ENCODE results near the gene MGAM2.

The MGAM2 gene

DNA sequence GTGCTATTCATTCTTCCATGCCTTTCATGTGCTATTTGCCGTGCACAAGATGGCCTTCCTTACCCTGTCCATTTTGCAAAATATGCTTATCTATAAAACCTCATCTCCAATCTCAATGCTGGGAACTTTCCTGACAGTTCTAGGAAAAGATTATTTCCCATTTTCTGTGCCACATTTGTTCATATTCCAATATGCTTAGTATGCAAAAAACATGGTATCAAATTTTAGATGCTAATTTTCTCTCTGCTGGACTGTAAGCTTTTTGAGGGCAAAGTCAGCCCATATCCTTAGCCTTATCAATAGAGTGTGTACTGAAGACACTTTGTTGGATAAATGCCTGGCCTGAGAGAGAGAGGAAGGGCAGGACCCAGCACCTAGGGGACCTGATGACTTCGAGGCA lies 39.4 kb downstream of the MGAM2 start:
- no peak overlapping the region for H3K9ac ChIP-seq (ENCODE audit: low read length)
- peaks cover 5% of the 10 kb centered on the region for H3K4me1 ChIP-seq (ENCODE audit: control insufficient read depth, low read depth, low read length)
- H3K36me3 ChIP-seq (ENCODE audit: control insufficient read depth, low read depth, low read length), result no peaks in the 10 kb centered on the region
- no peaks in the 10 kb centered on the region for H3K9me3 ChIP-seq (ENCODE audit: control insufficient read depth, low read depth, low read length)
- H3K4me3 ChIP-seq (ENCODE audit: low read length), result no peak overlapping the region
- no peak overlapping the region for H3K27ac ChIP-seq (ENCODE audit: low read length)
- H3K27me3 ChIP-seq (ENCODE audit: control insufficient read depth, insufficient read depth, low read length), result no peaks in the 10 kb centered on the region

GRCh38 chr7:142152076-142152475 lies 40.6 kb downstream of the MGAM2 start:
- no peak overlapping the region for H3K4me3 ChIP-seq (ENCODE audit: low read length)
- no peaks in the 10 kb centered on the region for H3K4me1 ChIP-seq (ENCODE audit: control insufficient read depth, low read depth, low read length)
- H3K27me3 ChIP-seq (ENCODE audit: control insufficient read depth, insufficient read depth, low read length), result no peaks in the 10 kb centered on the region
- H3K36me3 ChIP-seq (ENCODE audit: control insufficient read depth, low read depth, low read length), result no peaks in the 10 kb centered on the region
- H3K9ac ChIP-seq (ENCODE audit: low read length), result no peak overlapping the region
- H3K27ac ChIP-seq (ENCODE audit: low read length), result no peak overlapping the region
- H3K9me3 ChIP-seq (ENCODE audit: control insufficient read depth, low read depth, low read length), result no peaks in the 10 kb centered on the region

DNA sequence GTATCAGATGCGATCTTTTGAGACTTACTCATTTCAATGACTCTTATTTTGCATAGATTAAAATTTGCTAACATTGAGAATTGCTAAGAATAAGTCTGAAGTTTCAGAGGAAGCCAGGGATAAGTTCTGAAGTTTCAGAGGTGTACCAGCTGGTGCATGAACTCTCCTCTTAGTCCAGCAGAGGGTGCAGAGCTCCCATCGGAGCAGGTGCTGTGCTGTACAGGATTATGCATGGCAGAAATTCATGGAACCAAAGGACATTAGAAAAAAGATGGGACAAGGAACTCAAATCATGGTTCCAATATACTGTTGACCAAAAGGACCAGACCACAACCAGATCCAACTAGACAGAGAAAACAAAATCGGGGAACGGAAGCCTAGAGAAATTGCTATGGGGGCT lies 41.9 kb downstream of the MGAM2 start:
- H3K4me3 ChIP-seq (ENCODE audit: low read length), result no peak overlapping the region
- no peak overlapping the region for H3K9ac ChIP-seq (ENCODE audit: low read length)
- H3K36me3 ChIP-seq (ENCODE audit: control insufficient read depth, low read depth, low read length), result no peaks in the 10 kb centered on the region
- H3K4me1 ChIP-seq (ENCODE audit: control insufficient read depth, low read depth, low read length), result no peaks in the 10 kb centered on the region
- H3K27ac ChIP-seq (ENCODE audit: low read length), result no peak overlapping the region
- H3K27me3 ChIP-seq (ENCODE audit: control insufficient read depth, insufficient read depth, low read length), result no peaks in the 10 kb centered on the region
- no peaks in the 10 kb centered on the region for H3K9me3 ChIP-seq (ENCODE audit: control insufficient read depth, low read depth, low read length)

DNA sequence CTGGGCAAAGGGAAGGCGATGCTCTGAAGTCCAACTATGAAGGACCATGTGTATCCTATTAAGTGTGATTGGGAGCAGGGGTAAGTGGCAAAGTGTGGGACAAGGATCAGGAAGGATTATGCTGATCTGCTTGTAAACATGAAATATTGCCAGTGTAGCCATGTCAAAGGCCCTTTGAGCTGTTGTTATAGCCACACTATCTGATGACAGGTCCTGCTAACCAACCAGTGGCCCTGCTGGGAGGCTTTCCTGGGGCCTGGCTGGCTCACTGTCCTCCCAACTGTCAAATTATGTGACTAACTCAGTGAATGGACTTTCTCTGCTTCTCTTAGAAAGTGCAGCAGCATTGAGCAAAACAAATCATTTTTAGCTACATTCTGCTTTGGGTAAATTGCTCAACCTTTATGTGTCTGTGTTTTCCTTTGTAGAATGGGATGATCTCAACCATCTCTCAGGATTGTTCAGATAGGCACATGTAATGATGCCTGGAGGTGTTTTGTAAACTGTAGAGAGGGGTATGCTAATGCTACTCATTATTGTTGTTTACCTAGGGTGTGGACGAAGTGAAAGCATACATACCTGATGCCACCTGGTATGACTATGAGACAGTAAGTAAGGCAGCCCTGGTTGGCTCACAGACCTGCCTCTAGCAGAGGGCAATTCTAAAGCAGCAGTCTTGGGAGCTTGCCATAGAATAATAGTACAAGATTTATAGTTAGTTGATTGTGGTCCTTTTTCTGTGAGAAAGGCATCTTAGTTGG lies 47.4 kb downstream of the MGAM2 start:
- no peaks in the 10 kb centered on the region for H3K36me3 ChIP-seq (ENCODE audit: control insufficient read depth, low read depth, low read length)
- H3K9me3 ChIP-seq (ENCODE audit: control insufficient read depth, low read depth, low read length), result no peaks in the 10 kb centered on the region
- H3K27me3 ChIP-seq (ENCODE audit: control insufficient read depth, insufficient read depth, low read length), result no peaks in the 10 kb centered on the region
- H3K4me3 ChIP-seq (ENCODE audit: low read length), result no peak overlapping the region
- no peak overlapping the region for H3K27ac ChIP-seq (ENCODE audit: low read length)
- H3K9ac ChIP-seq (ENCODE audit: low read length), result no peak overlapping the region
- no peaks in the 10 kb centered on the region for H3K4me1 ChIP-seq (ENCODE audit: control insufficient read depth, low read depth, low read length)

- H3K9me3 ChIP-seq (ENCODE audit: control insufficient read depth, low read depth, low read length), result no peaks in the 10 kb centered on the region
- H3K27me3 ChIP-seq (ENCODE audit: control insufficient read depth, insufficient read depth, low read length), result no peaks in the 10 kb centered on the region
These were observed 50.4 kb downstream of the MGAM2 start for GRCh38 chr7:142161921-142162320.

GRCh38 chr7:142168746-142169145 lies 57.2 kb downstream of the MGAM2 start:
- no peaks in the 10 kb centered on the region for H3K9me3 ChIP-seq (ENCODE audit: control insufficient read depth, low read depth, low read length)
- H3K4me3 ChIP-seq (ENCODE audit: low read length), result no peak overlapping the region
- no peaks in the 10 kb centered on the region for H3K4me1 ChIP-seq (ENCODE audit: control insufficient read depth, low read depth, low read length)
- H3K9ac ChIP-seq (ENCODE audit: low read length), result no peak overlapping the region
- no peak overlapping the region for H3K27ac ChIP-seq (ENCODE audit: low read length)
- H3K27me3 ChIP-seq (ENCODE audit: control insufficient read depth, insufficient read depth, low read length), result no peaks in the 10 kb centered on the region
- H3K36me3 ChIP-seq (ENCODE audit: control insufficient read depth, low read depth, low read length), result no peaks in the 10 kb centered on the region

More at GRCh38 chr7:142161921-142162320, 50.4 kb downstream of the MGAM2 start:
- H3K4me3 ChIP-seq (ENCODE audit: low read length), result no peak overlapping the region
- H3K4me1 ChIP-seq (ENCODE audit: control insufficient read depth, low read depth, low read length), result no peaks in the 10 kb centered on the region
- H3K9ac ChIP-seq (ENCODE audit: low read length), result no peak overlapping the region
- H3K27ac ChIP-seq (ENCODE audit: low read length), result no peak overlapping the region
- no peaks in the 10 kb centered on the region for H3K36me3 ChIP-seq (ENCODE audit: control insufficient read depth, low read depth, low read length)

DNA sequence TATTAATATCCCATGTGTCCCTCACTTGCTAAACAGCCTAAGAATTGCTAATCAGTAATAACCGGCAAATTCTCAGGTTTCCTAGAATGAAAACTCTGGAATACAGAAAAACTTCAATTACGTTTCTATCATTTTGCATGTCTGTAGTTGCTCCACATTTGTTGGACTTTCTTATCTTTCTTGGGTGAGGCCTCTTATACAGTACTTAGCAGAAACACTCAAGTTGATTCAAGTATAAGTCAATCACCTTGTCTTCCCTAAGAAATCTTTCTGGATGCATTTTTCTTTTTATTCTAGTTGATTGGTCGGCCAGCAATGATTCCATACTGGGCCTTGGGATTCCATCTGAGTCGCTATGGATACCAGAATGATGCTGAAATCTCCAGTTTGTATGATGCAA lies 61.4 kb downstream of the MGAM2 start:
- Histone ChIP-seq H3K36me3 (ENCODE audit: control insufficient read depth, low read depth, low read length) (no peaks in the 10 kb centered on the region), H3K9me3 (ENCODE audit: control insufficient read depth, low read depth, low read length) (no peaks in the 10 kb centered on the region), H3K4me3 (ENCODE audit: low read length) (no peak overlapping the region), H3K9ac (ENCODE audit: low read length) (no peak overlapping the region), H3K27me3 (ENCODE audit: control insufficient read depth, insufficient read depth, low read length) (no peaks in the 10 kb centered on the region), H3K27ac (ENCODE audit: low read length) (no peak overlapping the region), H3K4me1 (ENCODE audit: control insufficient read depth, low read depth, low read length) (no peaks in the 10 kb centered on the region)

GRCh38 chr7:142174441-142174840 lies 62.9 kb downstream of the MGAM2 start:
- Histone ChIP-seq H3K9ac (ENCODE audit: low read length) (no peak overlapping the region), H3K27ac (ENCODE audit: low read length) (no peak overlapping the region), H3K9me3 (ENCODE audit: control insufficient read depth, low read depth, low read length) (no peaks in the 10 kb centered on the region), H3K27me3 (ENCODE audit: control insufficient read depth, insufficient read depth, low read length) (no peaks in the 10 kb centered on the region), H3K36me3 (ENCODE audit: control insufficient read depth, low read depth, low read length) (no peaks in the 10 kb centered on the region), H3K4me3 (ENCODE audit: low read length) (no peak overlapping the region), H3K4me1 (ENCODE audit: control insufficient read depth, low read depth, low read length) (no peaks in the 10 kb centered on the region)

DNA sequence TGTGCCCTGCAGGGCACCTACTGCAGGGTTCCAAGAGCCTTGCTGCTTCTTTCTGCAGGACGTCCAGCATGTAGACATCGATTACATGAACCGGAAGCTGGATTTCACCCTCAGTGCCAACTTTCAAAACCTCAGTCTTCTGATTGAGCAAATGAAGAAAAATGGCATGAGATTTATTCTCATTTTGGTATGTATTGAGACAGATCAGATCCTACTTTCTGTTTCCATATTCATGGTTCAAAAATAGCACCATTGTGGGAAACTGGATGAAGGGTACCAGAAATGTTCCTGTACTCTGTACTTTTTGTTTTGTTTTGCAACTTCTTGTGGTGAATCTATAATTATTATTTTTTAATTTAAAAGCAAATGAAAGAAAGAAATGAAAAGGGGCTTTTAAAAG lies 64.1 kb downstream of the MGAM2 start:
- H3K4me1 ChIP-seq (ENCODE audit: control insufficient read depth, low read depth, low read length), result no peaks in the 10 kb centered on the region
- no peaks in the 10 kb centered on the region for H3K36me3 ChIP-seq (ENCODE audit: control insufficient read depth, low read depth, low read length)
- H3K9me3 ChIP-seq (ENCODE audit: control insufficient read depth, low read depth, low read length), result no peaks in the 10 kb centered on the region
- H3K27me3 ChIP-seq (ENCODE audit: control insufficient read depth, insufficient read depth, low read length), result no peaks in the 10 kb centered on the region
- H3K4me3 ChIP-seq (ENCODE audit: low read length), result no peak overlapping the region
- no peak overlapping the region for H3K27ac ChIP-seq (ENCODE audit: low read length)
- no peak overlapping the region for H3K9ac ChIP-seq (ENCODE audit: low read length)

DNA sequence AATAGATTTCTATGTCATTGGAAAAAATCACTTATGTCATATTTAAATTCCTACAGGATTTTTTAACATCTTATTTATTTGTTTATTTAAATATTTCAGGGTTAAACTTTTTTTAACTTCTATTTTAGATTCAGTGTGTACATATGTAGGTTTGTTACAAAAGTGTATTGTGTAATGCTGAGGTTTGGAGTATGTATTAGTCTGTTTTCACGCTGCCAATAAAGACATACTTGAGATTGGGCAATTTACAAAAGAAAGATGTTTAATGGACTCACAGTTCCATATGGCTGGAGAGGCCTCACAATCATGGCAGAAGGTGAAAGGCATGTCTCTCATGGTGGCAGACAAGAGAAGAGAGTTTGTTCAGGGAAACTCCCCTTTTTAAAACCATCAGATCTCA lies 65.4 kb downstream of the MGAM2 start:
- no peaks in the 10 kb centered on the region for H3K4me1 ChIP-seq (ENCODE audit: control insufficient read depth, low read depth, low read length)
- no peak overlapping the region for H3K9ac ChIP-seq (ENCODE audit: low read length)
- no peaks in the 10 kb centered on the region for H3K27me3 ChIP-seq (ENCODE audit: control insufficient read depth, insufficient read depth, low read length)
- no peaks in the 10 kb centered on the region for H3K36me3 ChIP-seq (ENCODE audit: control insufficient read depth, low read depth, low read length)
- H3K27ac ChIP-seq (ENCODE audit: low read length), result no peak overlapping the region
- no peaks in the 10 kb centered on the region for H3K9me3 ChIP-seq (ENCODE audit: control insufficient read depth, low read depth, low read length)
- no peak overlapping the region for H3K4me3 ChIP-seq (ENCODE audit: low read length)

GRCh38 chr7:142177869-142178268 lies 66.4 kb downstream of the MGAM2 start:
- Histone ChIP-seq H3K9ac (ENCODE audit: low read length) (no peak overlapping the region), H3K4me1 (ENCODE audit: control insufficient read depth, low read depth, low read length) (no peaks in the 10 kb centered on the region), H3K27me3 (ENCODE audit: control insufficient read depth, insufficient read depth, low read length) (no peaks in the 10 kb centered on the region), H3K9me3 (ENCODE audit: control insufficient read depth, low read depth, low read length) (no peaks in the 10 kb centered on the region), H3K36me3 (ENCODE audit: control insufficient read depth, low read depth, low read length) (no peaks in the 10 kb centered on the region), H3K4me3 (ENCODE audit: low read length) (no peak overlapping the region), H3K27ac (ENCODE audit: low read length) (no peak overlapping the region)

DNA sequence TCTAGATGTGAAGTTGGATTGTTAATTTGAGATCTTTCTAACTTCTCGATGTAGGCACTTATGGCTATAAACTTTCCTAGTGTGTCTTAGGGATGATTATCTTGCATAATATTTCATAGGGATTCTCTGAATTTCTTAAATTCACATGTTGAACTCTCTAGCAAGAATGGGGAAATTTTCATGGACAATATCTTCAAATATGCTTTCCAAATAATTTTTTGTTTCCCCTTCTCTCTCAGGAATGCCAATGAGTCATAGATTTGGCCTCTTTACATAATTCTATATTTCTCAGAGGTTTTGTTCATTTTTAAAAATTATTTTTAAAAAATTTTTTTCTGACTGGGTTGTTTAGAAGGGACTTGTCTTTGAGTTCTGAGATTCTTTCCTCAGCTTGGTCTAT lies 68.9 kb downstream of the MGAM2 start:
- Histone ChIP-seq H3K27me3 (ENCODE audit: control insufficient read depth, insufficient read depth, low read length) (no peaks in the 10 kb centered on the region), H3K4me3 (ENCODE audit: low read length) (no peak overlapping the region), H3K36me3 (ENCODE audit: control insufficient read depth, low read depth, low read length) (no peaks in the 10 kb centered on the region), H3K9me3 (ENCODE audit: control insufficient read depth, low read depth, low read length) (no peaks in the 10 kb centered on the region), H3K4me1 (ENCODE audit: control insufficient read depth, low read depth, low read length) (no peaks in the 10 kb centered on the region), H3K9ac (ENCODE audit: low read length) (no peak overlapping the region), H3K27ac (ENCODE audit: low read length) (no peak overlapping the region)
